CD4-positive, alpha-beta T cell treated with Interferon gamma for 1 hour (primary cell): ENCODE data around the gene RDH12.
"Not testable (repeated sequence)": the region's sequence is repeated elsewhere in the genome, so short reads cannot be mapped to it uniquely, and the experiment has no call there.

ENCODE experiments used
- DNase-seq: peaks from one replicate; pipeline ENCODE4 v3.0.0-alpha.2; 2020

RDH12 gene

DNA sequence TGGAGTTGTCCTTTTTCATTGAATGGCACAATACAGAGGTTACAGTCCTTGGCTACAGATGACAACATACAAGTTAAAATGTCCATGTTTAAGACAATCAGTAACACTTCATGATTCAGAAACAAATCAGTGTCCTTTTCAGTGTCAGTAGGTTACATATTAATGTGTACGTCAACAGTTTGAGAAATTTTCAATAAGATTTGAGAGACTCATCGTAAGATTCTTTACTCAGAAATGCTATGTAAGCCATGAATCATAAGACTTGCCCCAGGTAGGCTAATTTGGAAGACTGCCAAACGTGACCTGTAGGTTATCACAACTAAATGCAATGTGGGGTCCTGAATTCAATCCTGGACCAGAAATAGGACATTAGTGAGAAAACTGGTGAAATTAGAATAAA lies 3.5 kb downstream of the RDH12 start:
- DNase-seq: no peak

DNA sequence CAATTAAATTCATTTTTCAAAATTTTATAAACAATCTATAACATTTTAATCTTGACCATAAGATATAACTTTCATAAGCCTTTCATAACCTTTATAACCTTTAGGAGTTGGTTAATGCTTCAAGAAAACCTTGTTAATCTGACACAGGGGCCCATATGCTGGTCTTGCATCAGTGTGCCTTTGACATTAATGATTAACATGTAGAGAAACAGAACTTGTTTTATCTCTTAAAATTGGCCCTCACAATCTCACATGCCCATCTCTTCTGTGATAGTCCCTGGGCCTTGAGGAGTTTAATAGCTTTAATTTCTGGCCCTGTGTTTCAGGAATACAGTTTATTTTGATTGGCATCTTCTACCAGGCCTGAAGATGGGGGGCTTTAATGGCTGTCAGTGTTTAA lies 7.7 kb downstream of the RDH12 start:
- DNase-seq: not testable (repeated sequence)

DNA sequence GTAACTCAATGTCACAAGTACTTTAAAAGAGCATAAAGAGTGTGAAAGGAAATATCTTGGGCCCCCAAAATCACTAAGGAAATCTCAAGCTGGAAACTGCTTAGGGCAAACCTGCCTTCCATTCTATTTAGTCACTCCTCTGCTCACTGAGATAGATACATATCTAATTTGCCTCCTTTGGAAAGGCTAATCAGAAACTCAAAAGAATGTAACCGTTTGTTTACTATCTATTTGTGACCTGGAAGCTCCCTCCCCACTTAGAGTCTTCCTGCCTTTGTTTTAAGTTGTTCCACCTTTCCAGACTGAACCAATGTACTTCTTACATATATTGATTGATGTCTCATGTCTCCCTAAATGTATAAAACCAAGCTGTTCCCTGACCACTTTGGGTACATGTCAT lies 8.1 kb downstream of the RDH12 start:
- DNase-seq: not testable (repeated sequence)

DNA sequence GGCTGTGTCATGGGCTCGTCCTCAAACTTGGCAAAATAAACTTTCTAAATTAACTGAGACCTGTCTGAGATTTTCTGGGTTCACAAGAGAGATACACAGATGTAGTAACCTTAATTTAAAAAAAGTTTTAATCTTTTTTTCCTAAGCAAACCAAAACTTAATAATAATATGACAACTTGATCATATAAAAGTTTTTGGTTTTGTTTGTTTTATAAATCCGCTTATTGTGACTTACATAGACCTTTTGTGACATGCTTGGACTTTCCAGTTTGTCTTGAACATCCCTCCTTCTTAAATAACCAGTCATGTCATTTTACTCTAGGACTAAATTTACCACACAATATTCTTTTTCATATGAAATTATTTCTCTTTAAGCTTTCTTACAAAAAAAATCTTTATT lies 8.5 kb downstream of the RDH12 start:
- no peak for DNase-seq

DNA sequence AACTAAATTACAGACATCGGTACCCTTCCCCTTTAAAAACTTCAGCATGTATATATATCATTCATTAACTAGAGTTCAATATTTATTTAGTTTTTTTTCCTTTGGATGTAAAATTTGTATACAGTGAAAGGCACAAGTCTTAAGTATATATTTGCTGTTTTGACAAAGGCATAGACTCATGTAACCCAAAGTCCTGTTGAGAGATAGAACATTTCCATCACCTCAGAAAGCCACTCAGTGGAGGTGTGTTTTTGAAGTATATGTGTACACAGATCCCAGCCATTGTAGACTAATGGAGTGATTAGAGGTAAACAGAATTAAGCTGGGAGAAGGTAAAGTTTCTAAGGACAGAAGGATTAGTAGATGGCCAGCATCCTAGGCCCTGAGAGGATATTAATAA lies 15.4 kb downstream of the RDH12 start:
- DNase-seq: no peak

DNA sequence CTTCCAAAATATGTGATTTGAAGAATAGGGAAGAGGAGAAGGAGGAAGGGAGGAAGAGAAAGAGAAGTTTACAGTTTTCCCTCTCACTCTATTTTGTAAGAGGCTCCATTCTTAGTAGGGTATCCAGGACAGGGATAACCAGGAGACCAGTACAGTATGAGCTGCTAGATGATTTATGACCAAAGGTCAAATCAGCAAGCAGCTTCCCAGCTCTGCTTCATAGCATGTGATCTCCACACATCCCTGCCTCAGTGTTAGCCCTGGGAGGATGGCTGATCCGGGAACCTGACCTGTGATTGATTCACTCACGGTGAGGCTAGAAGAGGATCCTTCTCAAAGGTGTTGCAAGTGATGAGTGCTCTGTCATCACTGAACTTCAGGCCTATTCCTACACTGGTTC lies 16.6 kb downstream of the RDH12 start:
- DNase-seq: no peak

DNA sequence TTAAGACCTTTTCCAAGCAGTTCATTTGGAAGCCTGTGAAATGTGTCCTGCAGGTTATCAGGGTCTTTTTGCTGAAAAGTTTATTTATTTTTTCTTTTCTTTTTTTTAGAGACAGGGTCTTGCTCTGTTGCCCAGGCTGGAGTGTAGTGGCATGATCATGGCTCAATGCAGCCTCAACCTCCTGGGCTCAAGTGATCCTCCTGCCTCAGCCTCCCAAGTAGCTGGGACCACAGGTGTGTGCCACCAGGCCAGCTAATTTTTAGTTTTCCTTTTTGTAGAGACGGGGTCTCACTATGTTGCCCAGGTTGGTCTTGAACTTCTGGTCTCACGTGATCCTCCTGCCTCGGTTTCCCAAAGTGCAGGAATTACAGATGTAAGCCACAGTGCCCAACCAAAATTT lies 17.7 kb downstream of the RDH12 start:
- DNase-seq: not testable (repeated sequence)

DNA sequence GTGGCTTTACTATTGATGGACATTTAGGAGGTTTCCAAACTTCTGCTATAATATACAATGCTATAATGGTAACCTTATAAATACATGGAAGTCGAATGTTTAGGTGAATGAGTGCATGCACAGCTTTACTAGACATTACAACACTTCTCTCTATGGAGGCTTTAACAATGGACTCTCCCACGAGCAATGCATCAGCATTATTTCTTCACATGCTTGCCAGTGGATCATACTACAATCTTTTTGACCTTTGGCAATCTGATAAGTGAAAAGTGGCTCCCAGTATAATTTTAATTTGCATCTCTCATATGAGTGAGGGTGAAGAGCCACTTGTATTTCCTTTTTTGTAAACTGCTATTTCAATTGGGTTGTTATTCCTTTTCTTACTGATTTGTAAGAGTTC lies 18.2 kb downstream of the RDH12 start:
- DNase-seq: no peak

DNA sequence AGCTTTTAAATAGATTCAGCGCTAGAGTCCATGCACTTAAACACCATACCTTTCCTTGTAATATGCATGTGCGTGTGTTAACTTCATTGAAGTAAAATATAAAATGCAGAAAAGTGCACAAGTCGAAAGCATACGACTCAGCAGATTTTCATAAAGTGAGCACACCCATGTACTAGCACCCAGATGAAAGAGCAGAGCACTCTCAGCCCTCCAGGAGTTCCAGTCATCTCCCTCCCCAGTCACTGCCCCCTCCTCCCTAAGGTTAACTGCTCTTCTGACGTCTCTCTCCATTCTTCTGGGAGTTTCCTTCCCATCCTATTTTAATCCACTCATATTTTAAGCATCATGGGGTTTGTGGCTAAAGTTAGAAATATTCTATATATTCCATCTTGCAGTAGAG lies 20.2 kb downstream of the RDH12 start:
- no peak for DNase-seq

DNA sequence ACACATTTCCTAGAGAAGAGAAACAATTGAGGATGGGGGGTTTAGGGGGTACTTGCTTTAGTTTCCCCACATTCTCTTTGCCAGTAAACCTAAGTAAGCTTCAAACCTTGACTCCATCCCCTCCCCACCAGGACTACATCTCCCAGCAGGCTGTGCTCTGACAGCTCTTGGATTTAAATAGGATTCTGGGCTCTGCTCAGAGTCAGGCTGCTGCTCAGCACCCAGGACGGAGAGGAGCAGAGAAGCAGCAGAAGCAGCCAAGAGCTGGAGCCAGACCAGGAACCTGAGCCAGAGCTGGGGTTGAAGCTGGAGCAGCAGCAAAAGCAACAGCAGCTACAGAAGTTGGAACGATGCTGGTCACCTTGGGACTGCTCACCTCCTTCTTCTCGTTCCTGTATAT lies 20.6 kb downstream of the RDH12 start:
- DNase-seq: no peak

DNA sequence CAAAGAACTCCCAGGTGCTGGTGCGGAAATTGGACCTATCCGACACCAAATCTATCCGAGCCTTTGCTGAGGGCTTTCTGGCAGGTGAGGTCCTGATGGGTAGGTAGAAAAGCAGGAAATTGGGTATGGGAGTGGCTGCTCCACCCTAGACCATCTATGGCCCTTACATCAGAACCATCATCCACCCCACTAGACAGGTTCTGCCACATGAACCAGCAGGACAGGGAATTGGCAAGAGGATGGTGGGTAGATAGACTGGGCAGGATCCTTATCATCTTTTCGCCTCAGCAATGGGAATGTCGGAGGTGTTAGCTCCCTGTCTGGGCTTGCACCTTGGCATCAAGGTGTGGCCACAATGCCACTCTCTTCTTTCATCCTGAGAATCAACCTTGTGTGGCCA lies 23.5 kb downstream of the RDH12 start:
- DNase-seq: no peak

DNA sequence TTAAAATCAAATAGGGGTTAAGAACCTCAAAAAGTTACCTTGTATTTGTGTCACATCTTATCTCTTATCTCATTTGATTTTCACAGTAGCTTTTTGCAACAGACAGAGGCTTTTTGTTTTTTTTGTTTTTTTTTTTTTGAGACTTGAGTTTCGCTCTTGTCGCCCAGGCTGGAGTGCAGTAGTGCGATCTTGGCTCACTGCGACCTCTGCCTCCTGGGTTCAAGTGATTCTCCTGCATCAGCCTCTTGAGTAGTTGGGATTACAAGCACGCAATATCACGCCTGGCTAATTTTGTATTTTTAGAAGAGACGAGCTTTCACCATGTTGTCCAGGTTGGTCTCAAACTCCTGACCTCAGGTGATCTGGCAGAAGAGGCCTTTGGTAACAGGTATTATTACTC lies 25.7 kb downstream of the RDH12 start:
- DNase-seq: no peak

DNA sequence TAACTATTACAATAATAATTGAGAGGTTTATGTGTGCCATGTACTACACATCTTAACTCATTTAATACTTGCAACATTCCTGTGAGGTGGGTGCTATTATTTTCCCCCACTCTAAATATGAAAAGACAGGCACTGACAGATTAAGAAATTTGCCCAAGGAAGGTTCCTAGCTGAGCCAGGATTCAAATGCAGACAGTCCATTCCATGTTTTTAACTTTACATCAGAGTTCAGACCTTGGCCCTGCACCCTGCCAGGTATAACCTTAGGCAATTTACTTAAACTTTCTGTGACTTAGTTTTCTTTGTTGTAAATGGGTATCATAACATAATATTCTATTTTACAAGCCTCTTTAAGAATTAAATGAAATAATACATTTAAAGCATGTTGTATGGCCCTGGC lies 26.6 kb downstream of the RDH12 start:
- DNase-seq: no peak

DNA sequence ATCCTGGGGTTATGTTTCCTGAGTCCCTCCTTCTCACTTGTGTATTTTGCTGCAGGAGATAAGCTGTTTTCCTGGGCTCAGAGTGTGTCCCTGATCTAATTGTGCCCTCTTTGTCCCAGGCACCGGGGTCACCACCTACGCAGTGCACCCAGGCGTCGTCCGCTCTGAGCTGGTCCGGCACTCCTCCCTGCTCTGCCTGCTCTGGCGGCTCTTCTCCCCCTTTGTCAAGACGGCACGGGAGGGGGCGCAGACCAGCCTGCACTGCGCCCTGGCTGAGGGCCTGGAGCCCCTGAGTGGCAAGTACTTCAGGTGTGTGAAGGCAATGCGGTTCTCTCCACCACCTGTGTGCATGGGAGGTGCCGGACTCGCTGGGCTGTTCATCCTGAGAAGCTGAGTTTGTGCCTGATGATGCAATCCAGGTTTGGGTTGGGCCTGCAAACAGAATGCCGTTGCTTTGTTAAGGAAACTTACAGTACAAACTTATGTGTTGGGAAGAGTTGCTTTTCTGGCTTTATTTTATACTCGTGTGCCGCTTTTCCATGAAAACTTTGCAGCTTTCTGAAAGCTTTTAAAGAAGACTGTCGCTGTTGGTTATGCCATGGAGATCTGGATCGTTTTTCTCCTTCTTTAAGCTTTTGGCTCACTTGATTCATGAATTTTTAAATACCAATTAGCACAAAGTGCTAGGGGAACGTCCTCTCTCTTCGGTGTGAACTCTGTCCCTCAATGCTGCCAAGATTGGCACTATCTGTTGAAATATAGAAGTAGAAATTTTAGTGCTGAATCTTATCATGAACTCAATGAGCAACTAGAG lies 27.6 kb downstream of the RDH12 start:
- DNase-seq: no peak

DNA sequence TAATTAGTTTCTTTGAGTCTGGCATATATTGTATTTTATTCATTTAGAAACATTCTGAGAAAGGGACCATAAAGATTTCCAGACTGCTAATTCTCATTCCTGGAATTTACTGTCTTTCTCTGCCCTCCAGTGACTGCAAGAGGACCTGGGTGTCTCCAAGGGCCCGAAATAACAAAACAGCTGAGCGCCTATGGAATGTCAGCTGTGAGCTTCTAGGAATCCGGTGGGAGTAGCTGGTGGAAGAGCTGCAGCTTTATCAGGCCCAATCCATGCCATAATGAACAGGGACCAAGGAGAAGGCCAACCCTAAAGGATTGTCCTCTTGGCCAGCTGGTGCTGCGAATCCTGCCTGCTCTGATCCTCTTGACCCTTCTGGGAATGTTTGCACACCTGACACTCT lies 31.9 kb downstream of the RDH12 start:
- no peak for DNase-seq

DNA sequence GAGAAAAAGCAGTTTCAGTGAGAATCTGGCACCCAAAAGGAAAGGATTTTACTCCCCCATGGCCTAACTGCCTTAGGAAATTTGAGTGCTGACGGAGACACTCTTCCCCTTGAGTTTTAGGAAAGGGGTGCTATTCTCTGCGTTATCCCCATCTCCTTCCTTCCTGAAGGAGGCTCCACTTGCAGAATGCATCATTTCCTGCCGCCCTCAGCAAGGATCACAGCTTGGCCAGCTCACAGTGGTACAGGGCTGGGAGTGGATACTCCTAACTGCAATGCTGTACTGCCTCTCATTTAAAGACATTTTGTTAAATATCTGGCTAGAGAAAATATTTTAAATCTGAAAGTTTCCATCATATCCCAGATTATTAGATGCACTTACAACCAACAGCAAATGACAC lies 33.0 kb downstream of the RDH12 start:
- no peak for DNase-seq

DNA sequence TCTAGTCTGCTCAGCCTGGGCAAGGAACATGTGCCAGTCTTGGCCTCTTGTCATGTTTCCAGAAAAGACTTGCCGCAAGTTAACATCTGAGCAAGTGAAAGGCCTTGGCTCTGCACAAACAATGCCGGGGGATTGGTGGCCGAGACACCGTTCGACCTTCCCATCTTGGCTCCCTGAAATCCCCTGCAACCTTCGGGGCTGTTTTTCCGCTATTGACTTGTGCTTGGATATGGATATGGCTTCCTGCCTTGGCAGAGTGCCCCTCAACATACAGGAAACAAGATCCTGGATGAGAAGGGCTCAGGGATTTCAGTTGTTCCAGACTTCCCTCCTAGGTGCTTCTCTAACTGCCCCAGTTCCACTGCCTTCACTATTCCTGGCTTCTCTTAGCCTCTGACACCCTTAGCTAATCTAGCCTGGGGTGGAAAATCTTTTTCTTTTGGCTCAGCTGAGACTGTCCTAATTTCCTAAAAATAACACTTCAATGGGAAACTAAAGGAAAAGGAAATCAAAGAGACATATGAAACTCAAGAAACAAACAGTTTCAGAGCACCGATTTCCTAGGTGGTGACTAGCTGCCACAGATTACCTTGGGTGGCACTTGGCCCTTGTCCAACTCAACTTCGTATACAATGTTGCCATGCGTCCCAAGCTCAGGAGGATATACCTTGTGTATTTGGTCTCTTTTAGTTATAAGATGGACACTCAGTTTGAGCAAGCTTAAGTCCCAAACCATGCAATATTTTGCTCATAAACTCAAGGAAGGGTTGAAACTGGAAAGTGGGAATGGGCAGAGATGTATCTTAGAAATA lies 33.9 kb downstream of the RDH12 start:
- DNase-seq: no peak

DNA sequence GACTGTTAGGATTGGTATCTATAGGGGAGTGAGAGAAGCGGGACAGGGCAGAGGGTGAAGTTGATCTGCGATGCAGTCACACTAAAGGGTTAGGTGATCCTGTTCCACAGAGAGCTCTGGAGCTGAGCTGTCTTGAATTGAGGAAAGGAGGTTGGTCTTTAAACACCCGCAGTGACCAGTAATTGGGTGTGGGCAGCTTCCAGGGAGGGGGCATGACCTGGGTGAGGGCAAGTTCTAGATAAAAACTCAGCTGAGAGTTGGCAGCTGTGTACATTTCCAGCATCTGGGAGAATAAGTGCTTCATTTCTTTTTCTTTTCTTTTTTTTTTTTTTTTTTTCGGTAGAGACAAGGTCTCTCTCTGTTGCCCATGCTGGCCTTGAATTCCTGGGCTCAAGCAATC lies 35.1 kb downstream of the RDH12 start:
- no peak for DNase-seq

DNA sequence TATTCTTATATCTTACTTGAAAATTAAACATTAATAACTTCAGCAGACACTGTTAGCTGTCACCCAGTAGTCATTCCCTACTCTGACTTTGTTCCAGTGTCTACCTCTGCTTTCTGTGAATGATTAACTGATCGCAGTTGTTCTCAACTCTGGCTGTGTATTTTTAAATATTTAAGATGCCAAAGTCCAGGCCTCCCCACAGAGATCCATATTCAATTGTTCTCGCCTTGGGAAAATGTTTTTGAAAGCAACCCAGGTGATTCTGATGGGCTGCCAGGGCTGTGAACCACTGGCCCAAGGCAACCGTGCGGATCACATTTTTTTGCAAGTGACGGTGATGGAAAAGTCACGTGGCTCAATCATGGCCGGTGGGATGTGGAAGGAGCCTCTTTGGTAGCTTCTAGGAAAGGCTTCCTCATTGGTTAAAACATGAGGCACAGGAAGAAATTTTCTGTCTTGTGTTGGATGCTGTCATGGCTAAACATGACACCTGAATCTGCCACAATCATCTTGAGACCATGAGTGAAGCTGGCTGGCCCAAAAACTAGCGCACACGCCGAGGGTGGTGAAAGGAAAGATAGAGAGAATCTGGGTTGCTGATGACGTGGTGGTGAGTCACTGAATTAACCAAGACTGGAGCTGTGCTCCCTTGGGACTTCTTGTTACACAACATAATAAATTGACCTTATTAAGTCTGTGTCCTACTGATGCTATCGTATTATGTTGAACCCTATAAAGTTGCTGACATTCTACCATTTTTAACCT lies 37.2 kb downstream of the RDH12 start:
- DNase-seq: no peak

DNA sequence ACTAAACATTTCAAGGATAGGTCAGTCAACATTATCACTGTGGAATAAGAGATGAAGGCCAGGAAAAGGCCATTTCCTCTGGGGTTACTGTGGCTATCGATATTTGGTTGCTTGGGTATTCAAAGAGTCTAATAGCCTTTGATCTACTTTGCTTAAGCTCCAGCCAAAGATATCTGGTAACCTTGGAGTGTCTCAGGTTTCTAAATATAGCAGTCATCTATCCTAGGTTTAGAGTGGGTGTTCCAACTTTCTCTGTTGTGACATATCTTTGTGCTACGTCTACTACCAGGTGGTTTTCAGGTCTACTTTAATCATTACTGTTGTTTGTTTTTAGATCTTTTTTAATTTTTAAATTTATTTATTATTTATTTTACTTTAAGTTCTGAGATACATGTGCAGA lies 42.4 kb downstream of the RDH12 start:
- DNase-seq: no peak

DNA sequence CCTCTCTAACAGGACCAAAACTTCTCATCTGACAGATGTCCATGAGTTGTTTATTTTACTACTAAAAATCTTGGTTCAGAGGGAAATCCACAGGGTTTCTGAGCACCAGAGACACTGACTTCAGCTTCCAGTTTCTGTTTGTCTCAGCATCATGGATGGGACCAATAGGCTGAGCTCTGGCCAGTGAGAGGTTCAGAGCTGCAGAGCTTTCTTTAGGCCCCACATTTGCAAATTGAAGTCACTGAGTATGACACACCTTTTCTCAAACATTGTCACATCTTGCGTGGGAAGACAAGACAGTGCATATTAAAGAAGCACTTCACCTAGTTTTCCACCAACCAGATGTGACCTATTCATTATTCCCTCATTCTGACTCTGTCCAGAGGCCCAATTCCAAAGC lies 45.2 kb downstream of the RDH12 start:
- DNase-seq: no peak

DNA sequence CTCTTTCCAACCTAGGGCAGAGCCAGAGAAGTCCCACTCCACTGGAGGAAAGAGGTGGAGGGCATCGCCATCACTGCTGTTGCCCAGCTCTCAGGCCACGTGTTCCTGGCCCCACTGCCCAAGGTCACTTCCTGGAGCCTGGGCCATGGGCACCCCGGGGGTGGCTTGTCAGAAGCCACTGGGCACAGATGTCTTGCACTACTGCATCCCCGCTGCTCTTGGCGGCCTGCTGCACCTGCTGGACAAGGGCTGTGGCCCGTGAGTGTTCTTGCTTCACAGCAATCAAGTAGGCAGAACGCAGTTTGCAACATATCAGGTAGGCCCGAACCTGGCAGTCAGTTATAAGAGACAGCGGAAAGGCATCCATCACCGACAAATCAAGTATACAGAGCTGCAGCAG lies 46.6 kb downstream of the RDH12 start:
- no peak for DNase-seq

DNA sequence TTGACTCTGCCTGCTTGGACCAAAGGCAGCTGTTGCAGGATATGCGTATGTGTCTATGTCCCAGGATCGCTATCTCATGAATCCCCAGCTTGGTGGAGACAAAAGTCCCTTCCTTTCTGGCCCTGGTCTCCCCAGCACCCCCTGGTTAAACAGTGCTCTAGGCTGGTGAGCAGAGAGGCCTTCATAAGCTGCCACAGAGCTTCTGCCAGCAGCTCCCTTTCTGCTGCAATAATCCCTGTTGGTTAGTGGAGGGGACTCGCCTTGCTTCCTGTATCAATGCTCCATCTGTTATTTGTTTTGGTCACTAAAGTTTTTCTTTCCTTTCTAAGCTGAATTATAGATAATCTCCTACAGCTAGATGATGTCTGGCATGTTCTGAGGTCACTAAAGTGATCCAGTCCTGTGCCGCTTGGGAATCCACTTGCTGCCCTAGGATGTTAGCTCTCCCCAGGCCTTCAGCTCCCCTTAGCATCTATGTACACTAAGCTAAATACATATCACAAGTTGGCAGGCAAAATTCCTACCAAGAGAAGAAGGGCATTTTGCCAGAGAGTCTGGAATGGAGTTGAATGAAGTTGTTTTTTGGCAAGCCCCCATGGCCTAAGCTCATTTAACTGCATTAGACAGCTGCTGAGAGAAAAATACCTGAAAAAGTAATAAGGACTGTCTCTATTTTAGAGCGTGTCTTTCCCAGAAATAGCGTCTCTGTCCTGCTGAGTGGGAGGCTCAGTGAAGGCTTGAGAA lies 47.8 kb downstream of the RDH12 start:
- DNase-seq: no peak
